HG03045 (cell line): ENCODE results near the gene KRT32.

Experiments used
- ATAC-seq: cut with Tn5 transposase; IDR thresholded peaks from one replicate; pipeline ENCODE4 v1.9.1; 2021; ENCODE audit warnings: mild to moderate bottlenecking, moderate library complexity; ENCODE audit not compliant: unreplicated experiment

The KRT32 gene

GRCh38 chr17:41492771-41493170, 25.6 kb upstream of the KRT32 start:
- ATAC-seq: no peak

- no peak for ATAC-seq
Measured at GRCh38 chr17:41492351-41492750, 25.2 kb upstream of the KRT32 start.

GRCh38 chr17:41491476-41491875, 24.3 kb upstream of the KRT32 start:
- ATAC-seq: no peak

GRCh38 chr17:41490000-41490990, 23.1 kb upstream of the KRT32 start:
- ATAC-seq: no peak

GRCh38 chr17:41489531-41489930, 22.3 kb upstream of the KRT32 start, which contains the start of gene KRT36:
Gene KRT36, minus strand, starts transcription at chr17:41489910. Its CDS starts 46 bp downstream, at chr17:41489864.
- ATAC-seq: no peak

GRCh38 chr17:41486809-41487530, 19.8 kb upstream of the KRT32 start:
- ATAC-seq: no peak

- no peak for ATAC-seq
Measured at GRCh38 chr17:41486316-41486715, 19.1 kb upstream of the KRT32 start.

- no peak for ATAC-seq
Measured at GRCh38 chr17:41484920-41485904, 18.0 kb upstream of the KRT32 start.

GRCh38 chr17:41483991-41484826, 17.0 kb upstream of the KRT32 start:
- no peak for ATAC-seq

GRCh38 chr17:41483531-41483930, 16.3 kb upstream of the KRT32 start:
- no peak for ATAC-seq

GRCh38 chr17:41481036-41481435, 13.8 kb upstream of the KRT32 start, which contains the start of gene KRT35:
Gene KRT35, minus strand, starts transcription at chr17:41481151. Its CDS starts 54 bp downstream, at chr17:41481097.
- ATAC-seq: no peak

GRCh38 chr17:41480581-41480980, 13.4 kb upstream of the KRT32 start:
- no peak for ATAC-seq

- ATAC-seq: no peak
Measured at GRCh38 chr17:41480136-41480535, 12.9 kb upstream of the KRT32 start.

GRCh38 chr17:41478237-41478636, 11.1 kb upstream of the KRT32 start:
- no peak for ATAC-seq

- no peak for ATAC-seq
Measured at GRCh38 chr17:41476866-41477815, 10.0 kb upstream of the KRT32 start.

- no peak for ATAC-seq
Measured at GRCh38 chr17:41475421-41475820, 8.2 kb upstream of the KRT32 start.

GRCh38 chr17:41474863-41475262, 7.7 kb upstream of the KRT32 start:
- no peak for ATAC-seq

GRCh38 chr17:41468346-41468745, 1.2 kb upstream of the KRT32 start:
- no peak for ATAC-seq
